H9 (cell line): ENCODE measurements around the gene NCS1. TPM values are rescaled to one million over a fixed set of nuclear protein-coding genes. Genes with fewer than 3 reads are reported as not detected.

ENCODE experiments used
- DNase-seq: peaks from one replicate; pipeline ENCODE4 v3.0.0-alpha.2; 2017
- H2AFZ ChIP-seq: one replicate; pipeline ENCODE4 v1.6.1; 2013; ENCODE audit warnings: mild to moderate bottlenecking, low read length, control low read depth, moderate library complexity
- H2AK5ac ChIP-seq: 2 replicates; pipeline ENCODE4 v1.6.1; 2013; ENCODE audit warnings: low read length, control low read depth, mixed read lengths; ENCODE audit not compliant: insufficient read length
- H2BK120ac ChIP-seq: one replicate; pipeline ENCODE4 v1.6.1; 2013; ENCODE audit warnings: low read depth, mild to moderate bottlenecking, low read length, control low read depth, inconsistent platforms; ENCODE audit not compliant: poor library complexity, severe bottlenecking
- H2BK12ac ChIP-seq: 2 replicates; pipeline ENCODE4 v1.6.1; 2013; ENCODE audit warnings: low read length, control low read depth, mixed read lengths, low read depth; ENCODE audit not compliant: insufficient read length
- H2BK15ac ChIP-seq: 2 replicates; pipeline ENCODE4 v1.6.1; 2013; ENCODE audit warnings: low read depth, low read length, control low read depth
- H2BK20ac ChIP-seq: one replicate; pipeline ENCODE4 v1.6.1; 2013; ENCODE audit warnings: low read depth, mild to moderate bottlenecking, low read length, control low read depth, inconsistent platforms; ENCODE audit not compliant: poor library complexity, severe bottlenecking
- H2BK5ac ChIP-seq: 2 replicates; pipeline ENCODE4 v1.6.1; 2013; ENCODE audit warnings: low read length, control low read depth, mixed read lengths; ENCODE audit not compliant: insufficient read length
- H3K14ac ChIP-seq: 2 replicates; pipeline ENCODE4 v1.6.1; 2013; ENCODE audit warnings: low read length, control low read depth; ENCODE audit not compliant: insufficient read depth
- H3K18ac ChIP-seq: 2 replicates; pipeline ENCODE4 v1.6.1; 2013; ENCODE audit warnings: low read depth, mild to moderate bottlenecking, mixed read lengths, low read length, control low read depth; ENCODE audit not compliant: insufficient read length
- H3K23ac ChIP-seq: 2 replicates; pipeline ENCODE4 v1.6.1; 2013; ENCODE audit warnings: low read length, control low read depth, mixed read lengths, low read depth; ENCODE audit not compliant: insufficient read length
- H3K23me2 ChIP-seq: 2 replicates; pipeline ENCODE4 v1.6.1; 2013; ENCODE audit warnings: low read depth, mild to moderate bottlenecking, mixed read lengths, low read length, control low read depth; ENCODE audit not compliant: insufficient read length, poor library complexity, severe bottlenecking
- H3K27ac ChIP-seq: 2 replicates; pipeline ENCODE4 v1.5.1; 2013; ENCODE audit warnings: low read length, control low read depth, mixed read lengths, low read depth; ENCODE audit not compliant: insufficient read length
- H3K27me3 ChIP-seq: 2 replicates; pipeline ENCODE4 v1.6.1; 2013; ENCODE audit warnings: low read length, control low read depth, inconsistent platforms; ENCODE audit not compliant: insufficient read depth
- H3K4ac ChIP-seq: 2 replicates; pipeline ENCODE4 v1.6.1; 2013; ENCODE audit warnings: low read depth, mild to moderate bottlenecking, control low read depth, inconsistent platforms, low read length, moderate library complexity
- H3K4me1 ChIP-seq: 2 replicates; pipeline ENCODE4 v1.6.1; 2013; ENCODE audit warnings: low read length, control low read depth, inconsistent platforms; ENCODE audit not compliant: insufficient read depth
- H3K4me2 ChIP-seq: 2 replicates; pipeline ENCODE4 v1.6.1; 2013; ENCODE audit warnings: low read length, control low read depth, mixed read lengths; ENCODE audit not compliant: insufficient read length, insufficient read depth
- H3K56ac ChIP-seq: 2 replicates; pipeline ENCODE4 v1.6.1; 2013; ENCODE audit warnings: low read depth, mild to moderate bottlenecking, mixed read lengths, low read length, control low read depth; ENCODE audit not compliant: insufficient read length
- H3K79me1 ChIP-seq: 2 replicates; pipeline ENCODE4 v1.6.1; 2013; ENCODE audit warnings: low read depth, mild to moderate bottlenecking, moderate library complexity, low read length, control low read depth, inconsistent platforms; ENCODE audit not compliant: insufficient read depth, poor library complexity, severe bottlenecking
- H3K79me2 ChIP-seq: 2 replicates; pipeline ENCODE4 v1.6.1; 2013; ENCODE audit warnings: low read length, control low read depth, inconsistent platforms; ENCODE audit not compliant: insufficient read depth
- H3K9ac ChIP-seq: 2 replicates; pipeline ENCODE4 v1.6.1; 2013; ENCODE audit warnings: low read length, control low read depth, mixed read lengths; ENCODE audit not compliant: insufficient read length; ENCODE audit errors: extremely low read depth
- H3K9me3 ChIP-seq: one replicate; pipeline ENCODE4 v1.6.1; 2013; ENCODE audit warnings: low read depth, low read length, inconsistent platforms; ENCODE audit not compliant: control insufficient read depth
- H3T11ph ChIP-seq: one replicate; pipeline ENCODE4 v1.6.1; 2013; ENCODE audit warnings: mild to moderate bottlenecking, low read length, control low read depth, inconsistent platforms
- H4K20me1 ChIP-seq: one replicate; pipeline ENCODE4 v1.6.1; 2013; ENCODE audit not compliant: control insufficient read depth, insufficient read length, insufficient read depth
- H4K5ac ChIP-seq: 2 replicates; pipeline ENCODE4 v1.6.1; 2013; ENCODE audit warnings: low read depth, mild to moderate bottlenecking, mixed read lengths, low read length, control low read depth; ENCODE audit not compliant: insufficient read length
- H4K8ac ChIP-seq: replicated peaks from 2 replicates; pipeline ENCODE4 v1.6.1; 2013; ENCODE audit warnings: low read length, control low read depth, mixed read lengths, low read depth; ENCODE audit not compliant: insufficient read length
- H4K91ac ChIP-seq: 2 replicates; pipeline ENCODE4 v1.6.1; 2013; ENCODE audit warnings: low read depth, mild to moderate bottlenecking, moderate library complexity, mixed read lengths, low read length, control low read depth; ENCODE audit not compliant: insufficient read length
- H3K27ac Mint-ChIP-seq, 3 experiments: 2 replicates in 2 of 3; 3 replicates in 1 of 3; pipeline ENCODE4 v1.8.0; 2020 to 2021; ENCODE audit warnings: mixed read lengths in 3 of 3, mild to moderate bottlenecking in 1 of 3, moderate library complexity in 1 of 3
- H3K27me3 Mint-ChIP-seq: 2 replicates; pipeline ENCODE4 v1.8.0; 2021; ENCODE audit warnings: low read depth, mild to moderate bottlenecking, moderate library complexity, mixed read lengths
- H3K36me3 Mint-ChIP-seq, 3 experiments: 2 replicates in 2 of 3; 3 replicates in 1 of 3; pipeline ENCODE4 v1.8.0; 2020 to 2021; ENCODE audit warnings: low read depth in 3 of 3, mixed read lengths in 3 of 3; ENCODE audit not compliant: insufficient read depth in 1 of 3
- H3K4me1 Mint-ChIP-seq, 2 experiments: 2 replicates each; pipeline ENCODE4 v1.8.0; 2020; ENCODE audit warnings: mixed read lengths in 2 of 2
- H3K4me3 Mint-ChIP-seq, 2 experiments: 2 replicates in 1 of 2; 3 replicates in 1 of 2; pipeline ENCODE4 v1.8.0; 2020 to 2021; ENCODE audit warnings: mild to moderate bottlenecking in 2 of 2, mixed read lengths in 2 of 2, moderate library complexity in 1 of 2
- H3K9me3 Mint-ChIP-seq, 2 experiments: 2 replicates in 1 of 2; 3 replicates in 1 of 2; pipeline ENCODE4 v1.8.0; 2020; ENCODE audit warnings: mild to moderate bottlenecking in 2 of 2, mixed read lengths in 2 of 2, moderate library complexity in 1 of 2
- WGBS: extraction: QIAGEN DNeasy Blood & Tissue Kit; methylation state at CpG from one replicate; pipeline ENCODE4 v1.1.7; 2013; ENCODE audit warnings: missing lambda C conversion rate, low lambda C conversion rate, mixed read lengths; ENCODE audit not compliant: insufficient read length; ENCODE audit errors: extremely low coverage; 5-methylcytosine and 5-hydroxymethylcytosine counted together
- total RNA-seq: library from RNA; stranded (reverse); gene quantifications from 2 replicates; pipeline ENCODE4 v1.2.1, GENCODE V29; 2021
- TF ChIP-seq, protein P1 (sequence below): fragments of 200-600 bp; sonication (generic); conservative IDR thresholded peaks from 3 replicates; pipeline ENCODE4 v1.8.0; 2021; ENCODE audit warnings: antibody characterized with exemption, mild to moderate bottlenecking

The NCS1 gene
- total RNA-seq, 1 experiment from 2014 or later: 38.1 TPM

DNA sequence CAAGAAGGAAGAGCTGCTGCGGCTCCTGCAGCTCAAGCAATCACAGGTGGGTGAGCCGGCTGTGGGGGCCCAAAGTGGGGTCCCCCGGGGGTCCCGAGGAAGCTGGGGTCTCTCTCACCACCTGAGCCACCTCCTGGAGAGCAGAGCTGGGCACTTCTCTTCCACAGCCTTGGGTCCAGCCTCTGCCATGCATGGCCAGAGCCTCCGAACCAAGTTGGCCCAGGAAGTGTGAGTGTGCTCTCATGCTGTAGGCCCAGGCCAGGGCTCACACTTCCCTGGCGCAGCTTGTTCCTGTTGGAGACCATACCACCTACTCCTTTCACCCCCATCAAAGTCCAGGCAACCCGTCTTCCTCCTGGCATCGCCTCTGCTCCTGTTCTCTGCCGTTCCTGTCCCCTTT, 113.1 kb downstream of the NCS1 start:
- H2BK20ac ChIP-seq: no peak overlapping the region
- no peaks in the 10 kb centered on the region for H3K79me1 ChIP-seq
- no peak overlapping the region for H3K14ac ChIP-seq
- H3T11ph ChIP-seq: no peak overlapping the region
- no peaks in the 10 kb centered on the region for H3K79me2 ChIP-seq
- H4K20me1 ChIP-seq: no peaks in the 10 kb centered on the region
- no peak for DNase-seq
- H3K36me3 Mint-ChIP-seq: peaks cover 0 to 30% (median 6%) of the 10 kb centered on the region in 3 experiments; a peak in 5 of 7 replicates
- TF ChIP-seq, protein P1, sequence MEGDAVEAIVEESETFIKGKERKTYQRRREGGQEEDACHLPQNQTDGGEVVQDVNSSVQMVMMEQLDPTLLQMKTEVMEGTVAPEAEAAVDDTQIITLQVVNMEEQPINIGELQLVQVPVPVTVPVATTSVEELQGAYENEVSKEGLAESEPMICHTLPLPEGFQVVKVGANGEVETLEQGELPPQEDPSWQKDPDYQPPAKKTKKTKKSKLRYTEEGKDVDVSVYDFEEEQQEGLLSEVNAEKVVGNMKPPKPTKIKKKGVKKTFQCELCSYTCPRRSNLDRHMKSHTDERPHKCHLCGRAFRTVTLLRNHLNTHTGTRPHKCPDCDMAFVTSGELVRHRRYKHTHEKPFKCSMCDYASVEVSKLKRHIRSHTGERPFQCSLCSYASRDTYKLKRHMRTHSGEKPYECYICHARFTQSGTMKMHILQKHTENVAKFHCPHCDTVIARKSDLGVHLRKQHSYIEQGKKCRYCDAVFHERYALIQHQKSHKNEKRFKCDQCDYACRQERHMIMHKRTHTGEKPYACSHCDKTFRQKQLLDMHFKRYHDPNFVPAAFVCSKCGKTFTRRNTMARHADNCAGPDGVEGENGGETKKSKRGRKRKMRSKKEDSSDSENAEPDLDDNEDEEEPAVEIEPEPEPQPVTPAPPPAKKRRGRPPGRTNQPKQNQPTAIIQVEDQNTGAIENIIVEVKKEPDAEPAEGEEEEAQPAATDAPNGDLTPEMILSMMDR: no peak
- no peaks in the 10 kb centered on the region for H3K27me3 ChIP-seq
- no peak overlapping the region for H3K9ac ChIP-seq
- no peak overlapping the region for H3K4me3 Mint-ChIP-seq
- no peak overlapping the region for H3K4me2 ChIP-seq
- no peak overlapping the region for H4K5ac ChIP-seq
- H3K18ac ChIP-seq: no peak overlapping the region
- H2BK5ac ChIP-seq: no peak overlapping the region
- H3K23me2 ChIP-seq: no peaks in the 10 kb centered on the region
- H2BK15ac ChIP-seq: no peak overlapping the region
- H2AK5ac ChIP-seq: no peak overlapping the region
- H3K4me1 Mint-ChIP-seq: peaks cover 19 to 36% of the 10 kb centered on the region in 2 experiments
- H4K8ac ChIP-seq: no peak overlapping the region
- no peak overlapping the region for H2BK12ac ChIP-seq
- no peak overlapping the region for H4K91ac ChIP-seq
- H2BK120ac ChIP-seq: no peak overlapping the region
- H3K27me3 Mint-ChIP-seq: no peaks in the 10 kb centered on the region; the same call in 1 of the 2 replicates
- no peak overlapping the region for H2AFZ ChIP-seq
- WGBS: no CpG with 5 or more reads among the region's 9 CpGs
- H3K27ac ChIP-seq: no peak overlapping the region
- no peaks in the 10 kb centered on the region for H3K9me3 Mint-ChIP-seq
- no peak overlapping the region for H3K23ac ChIP-seq
- H3K9me3 ChIP-seq: no peaks in the 10 kb centered on the region
- H3K4ac ChIP-seq: no peak overlapping the region
- H3K56ac ChIP-seq: no peak overlapping the region
- no peak overlapping the region for H3K27ac Mint-ChIP-seq
- H3K4me1 ChIP-seq: peaks cover 2% of the 10 kb centered on the region; the same call in 1 of the 2 replicates
